Choroid plexus epithelial cell (primary cell): Measurements from ENCODE around the gene SLC16A10.

Experiments used
- DNase-seq: peaks from one replicate; pipeline ENCODE4 v3.0.0-alpha.2; 2010; ENCODE audit warnings: low read depth
- H3K4me3 ChIP-seq: 2 replicates; pipeline ENCODE4 v1.5.1; 2011; ENCODE audit warnings: low read depth, mild to moderate bottlenecking, control low read depth, low read length, moderate library complexity
- CTCF ChIP-seq: conservative IDR thresholded peaks from 2 replicates; pipeline ENCODE4 v1.5.1; 2011; ENCODE audit warnings: low read depth, mild to moderate bottlenecking, control low read depth, inconsistent platforms, low read length, moderate library complexity

Gene SLC16A10

DNA sequence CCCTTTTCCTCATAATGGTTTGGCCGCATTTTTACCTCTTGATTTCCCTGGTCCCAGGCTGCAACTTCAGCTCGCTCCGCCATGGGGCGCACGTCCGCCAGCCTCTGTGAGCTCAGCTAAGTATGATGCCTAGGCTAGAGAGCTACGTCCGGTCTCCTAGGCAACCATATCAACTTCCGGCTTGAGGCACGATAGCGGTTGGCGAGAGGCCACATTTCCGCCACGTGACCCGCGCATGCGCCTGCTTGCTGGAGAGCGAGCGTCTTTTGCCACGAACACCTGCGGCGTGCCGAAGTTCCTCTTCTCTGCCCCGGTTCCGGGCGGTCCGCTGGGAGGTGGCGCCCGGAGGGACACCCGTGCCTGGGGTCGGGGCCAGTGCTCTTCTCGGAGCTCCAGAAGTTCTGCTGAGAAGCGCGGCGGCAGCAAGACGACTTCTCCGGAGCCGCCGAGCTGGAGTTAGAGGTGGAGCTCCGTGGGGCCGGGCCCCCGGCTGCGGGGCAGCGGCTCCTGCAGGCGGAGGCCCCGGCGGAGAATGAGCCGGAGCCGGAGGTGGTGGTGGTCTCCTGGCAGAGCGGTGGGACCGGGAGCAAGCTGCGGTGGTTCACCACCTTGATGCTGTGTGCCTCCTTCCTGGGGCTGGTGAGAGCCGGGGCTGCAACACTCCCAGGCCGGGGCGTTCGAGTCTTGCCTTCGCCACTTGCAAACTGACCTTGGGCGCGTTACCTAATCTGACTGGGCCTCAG, 172.0 kb downstream of the SLC16A10 start:
- H3K4me3 ChIP-seq, result peak overlapping the region; percentile 91
- peak; percentile 94 for TF ChIP-seq CTCF
- DNase-seq, result peak; percentile 100

- no peak overlapping the region for H3K4me3 ChIP-seq
- TF ChIP-seq CTCF, result no peak
Observed at GRCh38 chr6:111260570-111261298, 173.4 kb downstream of the SLC16A10 start.

DNA sequence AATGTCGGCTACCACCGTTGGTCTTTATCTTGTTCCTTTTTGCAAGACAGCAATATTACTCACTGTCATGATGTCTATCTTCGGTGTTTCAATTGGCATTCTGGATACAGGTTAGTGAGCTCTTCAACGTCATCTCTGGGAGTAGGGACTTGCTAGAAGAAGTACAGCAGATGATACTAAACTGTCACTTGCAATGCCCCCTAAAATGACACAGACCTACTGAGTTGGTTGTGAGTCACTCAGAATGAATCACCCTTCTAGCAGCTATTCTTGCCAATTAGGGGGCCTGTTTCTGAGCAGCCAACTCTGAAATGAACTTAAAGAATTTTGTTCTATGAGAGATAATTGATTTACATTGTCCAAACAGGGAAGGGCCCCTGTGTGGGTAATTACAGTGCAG, 176.5 kb downstream of the SLC16A10 start:
- no peak overlapping the region for H3K4me3 ChIP-seq
- peak; percentile 58 for DNase-seq
- no peak for TF ChIP-seq CTCF

More at GRCh38 chr6:111260570-111261298, 173.4 kb downstream of the SLC16A10 start:
- DNase-seq, result no peak

DNA sequence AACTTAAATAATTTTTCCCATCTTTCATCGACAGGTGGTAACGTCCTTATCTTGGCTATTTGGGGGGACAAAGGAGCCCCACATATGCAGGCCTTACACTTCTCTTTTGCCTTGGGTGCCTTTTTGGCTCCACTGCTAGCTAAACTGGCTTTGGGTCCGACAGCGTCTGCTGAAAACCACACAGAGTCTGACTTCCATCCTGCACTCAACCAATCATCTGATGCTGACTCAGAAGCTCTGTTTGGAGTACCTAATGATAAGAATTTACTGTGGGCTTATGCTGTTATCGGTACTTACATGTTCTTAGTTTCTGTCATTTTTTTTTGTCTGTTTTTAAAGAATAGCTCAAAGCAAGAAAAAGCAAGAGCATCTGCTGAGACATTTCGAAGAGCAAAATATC, 178.5 kb downstream of the SLC16A10 start:
- TF ChIP-seq CTCF, result no peak
- H3K4me3 ChIP-seq, result no peak overlapping the region
- peak; percentile 44 for DNase-seq

DNA sequence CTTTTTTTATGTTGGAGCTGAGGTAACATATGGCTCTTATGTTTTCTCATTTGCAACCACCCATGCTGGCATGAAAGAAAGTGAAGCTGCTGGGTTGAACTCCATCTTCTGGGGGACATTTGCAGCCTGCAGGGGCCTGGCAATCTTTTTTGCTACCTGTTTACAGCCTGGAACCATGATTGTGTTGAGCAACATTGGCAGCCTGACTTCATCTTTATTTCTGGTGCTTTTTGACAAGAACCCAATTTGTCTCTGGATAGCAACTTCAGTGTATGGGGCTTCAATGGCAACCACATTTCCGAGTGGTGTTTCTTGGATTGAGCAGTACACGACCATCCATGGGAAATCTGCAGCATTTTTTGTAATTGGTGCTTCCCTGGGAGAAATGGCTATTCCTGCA, 179.0 kb downstream of the SLC16A10 start:
- H3K4me3 ChIP-seq, result no peak overlapping the region
- TF ChIP-seq CTCF, result no peak
- no peak for DNase-seq

DNA sequence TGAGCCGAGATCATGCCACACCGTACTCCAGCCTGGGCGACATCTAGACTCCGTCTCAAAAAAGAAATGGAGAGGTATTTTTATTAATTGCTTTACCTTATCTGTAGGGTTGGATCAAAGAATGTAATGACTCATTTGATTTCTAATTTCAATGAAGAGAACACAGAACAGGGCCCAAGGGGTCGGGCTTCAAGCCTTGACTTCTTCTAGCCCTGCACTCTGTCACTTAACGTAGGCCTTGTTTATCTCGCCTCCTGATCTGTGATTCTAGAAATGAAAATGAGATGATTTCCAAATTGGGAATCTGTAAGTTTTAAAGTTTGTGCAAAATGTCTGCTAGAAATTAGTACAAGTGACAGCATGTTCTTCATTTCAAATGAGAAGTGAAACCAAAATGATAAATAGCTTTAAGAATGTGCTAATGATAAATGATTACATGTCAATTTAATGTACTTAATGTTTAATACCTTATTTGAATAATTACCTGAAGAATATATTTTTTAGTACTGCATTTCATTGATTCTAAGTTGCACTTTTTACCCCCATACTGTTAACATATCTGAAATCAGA, 180.5 kb downstream of the SLC16A10 start:
- DNase-seq, result no peak
- H3K4me3 ChIP-seq, result no peak overlapping the region
- no peak for TF ChIP-seq CTCF
